ENCODE measurements around the gene TEX50. TPM values are rescaled to one million over a fixed set of nuclear protein-coding genes. Genes with fewer than 3 reads are reported as not detected.
"Not testable (repeated sequence)": the region's sequence is repeated elsewhere in the genome, so short reads cannot be mapped to it uniquely, and the experiment has no call there.

The TEX50 gene, protein sequence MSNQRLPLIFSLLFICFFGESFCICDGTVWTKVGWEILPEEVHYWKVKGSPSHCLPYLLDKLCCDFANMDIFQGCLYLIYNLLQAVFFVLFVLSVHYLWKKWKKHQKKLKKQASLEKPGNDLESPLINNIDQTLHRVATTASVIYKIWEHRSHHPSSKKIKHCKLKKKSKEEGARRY
- not detected for total RNA-seq

DNA sequence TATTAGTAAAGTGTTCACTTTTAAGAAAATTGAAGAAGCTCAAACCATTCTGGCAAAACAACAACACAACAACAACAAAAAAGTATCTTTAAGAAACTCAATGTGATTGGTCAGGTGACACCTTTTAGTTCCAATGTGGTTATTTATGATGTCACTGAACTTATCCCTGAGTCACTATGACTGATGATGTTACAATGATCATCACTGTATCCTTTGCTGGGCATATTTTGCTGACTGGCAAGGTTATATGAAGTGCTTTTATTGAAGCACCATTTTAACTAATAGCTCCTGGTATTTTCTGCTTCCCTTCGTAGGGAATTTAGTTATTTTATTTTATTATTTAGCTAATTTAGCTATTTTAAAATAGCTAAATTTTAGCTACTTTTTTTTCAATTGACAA lies at the start of gene TEX50:
TSS of gene TEX50 (plus strand) at position 223 of the 400 bp plus-strand sequence. CDS start 184 bp downstream, outside the sequence.
- H3K4me3 Mint-ChIP-seq, result no peak within 1 kb of the TSS
- ATAC-seq (no peak), DNase-seq (ENCODE audit: low spot score) (no peak)
- H3K27me3 Mint-ChIP-seq, result peaks cover 26 to 42% of the 10 kb centered on the region in 2 donors
- H3K27ac Mint-ChIP-seq, result no peak within 1 kb of the TSS
- peaks cover 3% of the 10 kb centered on the region for H3K9me3 Mint-ChIP-seq
- no peaks in the 10 kb centered on the region for H3K36me3 Mint-ChIP-seq
- H3K4me1 Mint-ChIP-seq (ENCODE audit: low read depth in 2 of 2), result no peaks in the 10 kb centered on the region

- ATAC-seq (no peak), DNase-seq (ENCODE audit: low spot score) (no peak)
- Mint-ChIP-seq H3K27me3 (peaks cover 19 to 21% of the 10 kb centered on the region in 2 donors), H3K36me3 (peaks cover 4% of the 10 kb centered on the region), H3K27ac (no peak overlapping the region), H3K4me3 (no peak overlapping the region), H3K4me1 (ENCODE audit: low read depth in 2 of 2) (no peaks in the 10 kb centered on the region), H3K9me3 (no peaks in the 10 kb centered on the region)
Observed at GRCh38 chr1:173590557-173590956, 44.6 kb upstream of the TEX50 start.

- not testable (repeated sequence) for H3K4me1 Mint-ChIP-seq (ENCODE audit: low read depth in 2 of 2); H3K27ac Mint-ChIP-seq; H3K9me3 Mint-ChIP-seq; ATAC-seq; H3K4me3 Mint-ChIP-seq; H3K36me3 Mint-ChIP-seq; DNase-seq (ENCODE audit: low spot score)
- H3K27me3 Mint-ChIP-seq, result peaks cover 19 to 21% of the 10 kb centered on the region in 2 donors
Observed at GRCh38 chr1:173591138-173591537, 44.0 kb upstream of the TEX50 start.

DNA sequence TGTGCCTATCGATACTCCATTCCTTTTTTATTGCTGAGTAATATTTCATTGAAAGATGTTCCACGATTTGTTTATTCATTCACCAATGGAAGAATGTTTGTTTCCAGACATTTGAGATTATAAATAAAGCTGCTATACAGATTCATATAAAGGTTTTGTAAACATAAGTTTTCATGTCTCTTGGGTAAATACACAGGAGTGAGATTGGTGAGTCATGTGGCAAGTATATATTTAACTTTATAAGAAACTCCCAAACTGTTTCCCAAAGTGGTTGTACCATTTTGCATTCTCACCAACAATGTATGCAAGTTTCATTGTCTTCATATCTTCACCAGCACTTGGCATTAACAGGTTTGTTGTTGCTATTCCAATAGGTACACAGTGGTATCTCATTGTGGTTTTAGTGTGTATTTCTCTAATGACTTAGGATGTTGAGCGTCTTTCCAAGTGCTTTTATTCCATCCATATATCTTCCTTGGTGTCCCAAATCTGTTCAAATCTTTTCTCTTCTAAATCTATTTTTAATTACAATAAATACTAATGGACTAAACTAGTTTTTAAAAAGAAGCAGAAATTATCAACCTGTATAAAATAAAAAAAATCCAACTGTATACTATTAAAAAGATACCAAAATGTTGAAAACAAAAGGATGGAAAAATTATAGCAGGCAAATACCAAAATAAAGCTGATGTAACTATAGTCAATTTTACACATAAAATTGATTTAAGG lies 38.9 kb upstream of the TEX50 start:
- Mint-ChIP-seq H3K36me3 (peaks cover 4% of the 10 kb centered on the region), H3K27ac (no peak overlapping the region), H3K9me3 (no peaks in the 10 kb centered on the region), H3K4me3 (no peak overlapping the region), H3K4me1 (ENCODE audit: low read depth in 2 of 2) (peaks cover 3 to 4% of the 10 kb centered on the region in 2 donors), H3K27me3 (peaks cover 18 to 21% of the 10 kb centered on the region in 2 donors)
- no peak for ATAC-seq
- no peak for DNase-seq (ENCODE audit: low spot score)

DNA sequence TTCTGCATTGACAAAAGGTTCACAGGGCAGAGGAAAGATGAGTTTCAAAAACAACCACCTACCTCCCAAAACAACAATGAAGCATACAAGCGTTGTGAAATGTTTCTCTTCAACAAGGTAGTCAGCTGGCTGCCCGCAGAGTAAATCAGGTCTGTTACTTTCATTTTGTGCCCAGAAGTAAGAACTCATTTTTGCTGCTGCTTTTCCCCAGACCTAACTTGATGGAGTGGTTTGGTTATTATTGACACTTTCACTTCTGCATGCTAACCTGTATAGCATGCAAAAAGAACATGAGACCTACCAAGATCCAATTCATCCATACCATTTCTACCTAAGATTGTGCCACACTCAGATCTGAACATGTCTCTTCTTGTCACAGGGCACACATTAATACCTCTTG lies 33.5 kb upstream of the TEX50 start:
- DNase-seq (ENCODE audit: low spot score) (no peak), ATAC-seq (no peak)
- no peak overlapping the region for H3K27ac Mint-ChIP-seq
- no peaks in the 10 kb centered on the region for H3K36me3 Mint-ChIP-seq
- no peaks in the 10 kb centered on the region for H3K9me3 Mint-ChIP-seq
- H3K4me1 Mint-ChIP-seq (ENCODE audit: low read depth in 2 of 2), result peaks cover 8% of the 10 kb centered on the region in 2 donors
- H3K27me3 Mint-ChIP-seq, result peaks cover 12 to 14% of the 10 kb centered on the region in 2 donors
- no peak overlapping the region for H3K4me3 Mint-ChIP-seq

DNA sequence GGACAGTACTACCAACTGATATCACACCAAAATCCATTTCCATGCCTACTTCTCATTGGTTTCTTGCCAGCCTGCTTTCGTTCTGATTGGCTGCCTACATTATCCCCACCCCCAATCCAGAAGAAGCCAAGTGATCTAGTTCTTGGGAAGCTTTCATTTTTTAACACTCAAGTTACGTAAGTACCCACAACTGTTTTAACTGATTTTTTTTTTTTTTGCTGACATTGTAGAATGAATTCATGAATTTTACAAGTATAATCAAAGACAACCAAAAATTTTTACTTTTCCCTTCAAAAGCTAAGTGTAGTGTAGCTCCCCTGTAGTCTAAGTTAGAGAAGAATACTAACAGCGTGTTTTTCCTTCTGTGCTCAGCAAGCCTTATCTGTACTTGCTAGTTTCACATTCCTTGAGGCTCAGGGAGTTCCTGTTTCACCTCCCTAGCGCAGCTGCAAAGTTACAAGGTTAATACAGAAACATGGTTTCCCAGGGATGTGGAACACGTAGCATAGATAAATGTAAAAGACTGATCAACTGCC lies 32.0 kb upstream of the TEX50 start, which contains the start of gene SLC9C2:
TSS of gene SLC9C2 (minus strand) at position 17 of the 536 bp plus-strand sequence. CDS start 1,296 bp downstream, outside the sequence.
- H3K27ac Mint-ChIP-seq, result no peak within 1 kb of the TSS
- ATAC-seq, result no peak

GRCh38 chr1:173608503-173609216 lies 26.5 kb upstream of the TEX50 start:
- ATAC-seq (no peak), DNase-seq (ENCODE audit: low spot score) (no peak)
- no peak overlapping the region for H3K4me3 Mint-ChIP-seq
- H3K27ac Mint-ChIP-seq, result no peak overlapping the region
- no peaks in the 10 kb centered on the region for H3K36me3 Mint-ChIP-seq
- no peaks in the 10 kb centered on the region for H3K9me3 Mint-ChIP-seq
- no peaks in the 10 kb centered on the region for H3K4me1 Mint-ChIP-seq (ENCODE audit: low read depth in 2 of 2)
- H3K27me3 Mint-ChIP-seq, result peaks cover 24% of the 10 kb centered on the region in 2 donors

More for the DNA sequence above, 32.0 kb upstream of the TEX50 start, which contains the start of gene SLC9C2:
- Mint-ChIP-seq H3K4me1 (ENCODE audit: low read depth in 2 of 2) (peaks cover 8% of the 10 kb centered on the region in 2 donors), H3K27me3 (peaks cover 19 to 24% of the 10 kb centered on the region in 2 donors), H3K9me3 (no peaks in the 10 kb centered on the region), H3K4me3 (no peak within 1 kb of the TSS), H3K36me3 (no peaks in the 10 kb centered on the region)
- DNase-seq (ENCODE audit: low spot score), result no peak

- not testable (repeated sequence) for H3K9me3 Mint-ChIP-seq; H3K36me3 Mint-ChIP-seq; H3K4me3 Mint-ChIP-seq; ATAC-seq; DNase-seq (ENCODE audit: low spot score); H3K27ac Mint-ChIP-seq; H3K27me3 Mint-ChIP-seq
- peaks cover 13 to 14% of the 10 kb centered on the region in 2 donors for H3K4me1 Mint-ChIP-seq (ENCODE audit: low read depth in 2 of 2)
Observed at GRCh38 chr1:173613086-173613485, 22.1 kb upstream of the TEX50 start.

DNA sequence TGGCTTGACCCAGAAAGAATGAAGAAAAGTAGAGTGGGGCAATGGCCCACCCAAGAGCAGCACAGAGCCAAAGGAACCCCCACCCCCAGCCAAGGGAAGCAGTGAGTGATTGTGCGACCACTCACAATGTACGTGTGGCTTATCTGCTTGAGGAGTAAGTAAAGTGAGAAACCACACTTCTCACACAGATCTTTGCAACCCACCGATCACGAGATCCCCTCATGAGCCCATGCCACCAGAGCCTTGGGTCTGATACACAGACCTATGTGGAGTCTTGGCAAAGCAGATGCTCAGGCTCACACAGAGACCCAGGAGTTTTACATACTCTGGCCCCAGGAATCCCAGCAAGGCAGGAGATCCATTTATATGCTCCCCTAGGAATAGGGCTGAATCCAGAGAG lies 18.3 kb upstream of the TEX50 start:
- DNase-seq (ENCODE audit: low spot score) (no peak), ATAC-seq (peak in 1 of 2 donors; percentile 60)
- H3K27ac Mint-ChIP-seq, result no peak overlapping the region
- H3K4me1 Mint-ChIP-seq (ENCODE audit: low read depth in 2 of 2), result peaks cover 18 to 19% of the 10 kb centered on the region in 2 donors
- peak overlapping the region; percentile 15 for H3K4me3 Mint-ChIP-seq
- peaks cover 20% of the 10 kb centered on the region for H3K9me3 Mint-ChIP-seq
- peaks cover 27 to 29% of the 10 kb centered on the region in 2 donors for H3K27me3 Mint-ChIP-seq
- H3K36me3 Mint-ChIP-seq, result peaks cover 36% of the 10 kb centered on the region

DNA sequence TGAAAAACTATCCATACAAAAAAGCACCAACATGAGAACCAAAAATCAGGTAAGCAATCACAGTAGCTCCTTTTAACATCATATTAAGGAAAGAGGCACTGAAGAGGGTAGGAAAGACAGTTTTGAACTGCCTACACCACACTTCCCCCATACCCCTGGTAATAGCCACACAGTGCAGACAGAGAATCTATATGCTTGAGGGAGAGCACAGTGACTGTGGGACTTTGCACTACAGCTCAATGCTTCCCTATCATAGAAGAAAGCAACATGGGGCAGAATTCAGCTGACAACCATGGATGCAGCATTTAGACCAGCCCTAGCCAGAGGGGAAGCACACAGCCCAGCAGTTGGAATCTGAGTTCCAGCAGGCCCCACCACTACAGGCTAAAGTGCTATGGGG lies 7.9 kb upstream of the TEX50 start:
- no peaks in the 10 kb centered on the region for H3K9me3 Mint-ChIP-seq
- ATAC-seq (no peak), DNase-seq (ENCODE audit: low spot score) (no peak)
- peaks cover 6% of the 10 kb centered on the region for H3K36me3 Mint-ChIP-seq
- peaks cover 15 to 22% of the 10 kb centered on the region in 2 donors for H3K27me3 Mint-ChIP-seq
- no peak overlapping the region for H3K27ac Mint-ChIP-seq
- H3K4me1 Mint-ChIP-seq (ENCODE audit: low read depth in 2 of 2), result no peaks in the 10 kb centered on the region
- no peak overlapping the region for H3K4me3 Mint-ChIP-seq

- Mint-ChIP-seq H3K27ac (no peak overlapping the region), H3K27me3 (peaks cover 15 to 29% of the 10 kb centered on the region in 2 donors), H3K9me3 (no peaks in the 10 kb centered on the region), H3K4me1 (ENCODE audit: low read depth in 2 of 2) (no peaks in the 10 kb centered on the region), H3K4me3 (no peak overlapping the region), H3K36me3 (no peaks in the 10 kb centered on the region)
- no peak for ATAC-seq
- no peak for DNase-seq (ENCODE audit: low spot score)
Observed at GRCh38 chr1:173628888-173629287, 6.2 kb upstream of the TEX50 start.

DNA sequence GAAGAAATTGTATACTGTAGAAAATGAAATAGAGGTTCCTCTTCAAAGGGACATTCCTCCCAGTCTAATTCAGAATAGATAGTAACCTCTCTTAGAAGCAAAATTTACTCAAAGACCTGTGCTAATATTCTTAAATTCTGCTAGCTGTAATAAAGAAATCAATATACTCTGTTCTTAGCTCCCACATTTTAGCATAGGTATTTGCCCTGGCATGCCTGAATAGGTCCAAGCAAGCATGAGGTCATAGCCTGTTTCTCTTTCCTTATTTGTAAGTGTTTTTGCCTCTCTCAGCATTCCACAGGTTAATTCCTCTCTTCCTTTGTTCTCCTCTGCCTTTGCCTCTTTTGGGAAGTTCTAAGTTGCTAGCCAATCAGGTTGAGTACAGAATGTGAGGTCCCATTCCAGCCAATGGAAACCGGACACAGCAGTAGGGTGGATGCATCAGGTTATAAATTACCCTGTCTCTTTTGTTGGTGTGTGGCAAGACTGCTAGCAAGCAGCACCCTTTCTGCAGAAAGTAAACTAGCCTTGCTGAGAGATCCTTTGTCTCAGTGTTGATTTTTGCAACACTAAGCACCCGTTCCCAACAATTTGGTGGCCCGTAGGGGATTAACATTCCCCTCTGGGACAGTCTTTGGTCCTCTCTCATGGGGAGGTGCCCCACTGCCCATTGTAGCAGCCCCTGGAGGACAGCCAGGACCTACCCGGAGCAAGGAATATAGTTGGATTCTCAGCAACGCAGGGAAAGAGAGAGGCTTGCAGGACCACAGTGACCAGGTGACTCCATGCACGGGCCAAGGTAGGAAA lies 2.3 kb downstream of the TEX50 start:
- not testable (repeated sequence) for H3K36me3 Mint-ChIP-seq; H3K4me3 Mint-ChIP-seq; H3K27ac Mint-ChIP-seq; H3K9me3 Mint-ChIP-seq; H3K4me1 Mint-ChIP-seq (ENCODE audit: low read depth in 2 of 2); DNase-seq (ENCODE audit: low spot score)
- peaks cover 22 to 24% of the 10 kb centered on the region in 2 donors for H3K27me3 Mint-ChIP-seq
- ATAC-seq, result peak in 1 of 2 donors; percentile 20
